ENCODE measurements around the gene FCHO2.

The FCHO2 gene

DNA sequence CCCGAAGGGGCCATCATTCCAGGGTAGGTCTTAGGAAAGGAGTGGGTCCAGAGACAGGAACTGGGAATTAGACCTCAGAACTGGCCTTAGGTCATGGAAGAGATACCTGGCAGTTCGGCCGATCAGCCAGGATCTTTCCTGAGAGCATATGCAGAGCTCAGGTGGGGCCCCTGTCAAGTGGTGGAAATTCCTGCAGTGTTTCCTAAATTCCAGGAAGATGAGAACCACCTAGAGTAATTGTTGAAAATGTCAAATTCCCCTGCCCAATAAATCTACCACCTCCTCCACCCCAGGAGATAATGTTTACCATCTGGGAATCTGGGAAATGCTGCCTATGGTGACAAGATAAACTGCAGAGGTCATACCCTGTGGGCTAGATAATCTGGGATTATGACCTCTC lies 179.2 kb downstream of the FCHO2 start:
- DNase-seq (ENCODE audit: low read depth in 2 of 2): no peak

GRCh38 chr5:73135429-73136054 lies 179.7 kb downstream of the FCHO2 start:
- no peak for DNase-seq (ENCODE audit: low read depth in 2 of 2)

GRCh38 chr5:73136055-73136562 lies 180.3 kb downstream of the FCHO2 start:
- DNase-seq (ENCODE audit: low read depth in 2 of 2): no peak

- DNase-seq (ENCODE audit: low read depth in 2 of 2): no peak
These were observed 182.0 kb downstream of the FCHO2 start for GRCh38 chr5:73137563-73138530.

- no peak for DNase-seq (ENCODE audit: low read depth in 2 of 2)
These were observed 183.6 kb downstream of the FCHO2 start for GRCh38 chr5:73139485-73139884.
